Stomach (tissue), 9 donors: ENCODE results near the gene PMVK. TPM values are rescaled to one million over a fixed set of nuclear protein-coding genes. Genes with fewer than 3 reads are reported as not detected.

Experiments
- DNase-seq, 2 donors: peaks; one replicate each; pipeline versions ENCODE4 v3.0.0 to v3.0.0-alpha.2; 2013 to 2019
- H3K27ac ChIP-seq, 5 donors: fragments of 200-600 bp in 4 of 5; sonication (generic) in 4 of 5; one replicate each; pipeline ENCODE4 v1.5.1; 2013 to 2019; ENCODE audit warnings: mild to moderate bottlenecking in 1 of 5, moderate library complexity in 1 of 5
- H3K27me3 ChIP-seq, 3 donors: fragments of 200-600 bp; sonication (generic); one replicate each; pipeline ENCODE4 v1.5.1; 2017 to 2019; ENCODE audit warnings: mixed run types in 1 of 3
- H3K36me3 ChIP-seq, 4 donors: fragments of 200-600 bp; sonication (generic); 1 replicate in 3 of 4; 2 replicates in 1 of 4; pipeline ENCODE4 v1.5.1; 2016 to 2019
- H3K4me1 ChIP-seq, 4 donors: fragments of 200-600 bp; sonication (generic); one replicate each; pipeline ENCODE4 v1.5.1; 2016 to 2019
- H3K4me3 ChIP-seq, 4 donors: fragments of 200-600 bp; sonication (generic) in 3 of 4; one replicate each; pipeline ENCODE4 v1.5.1; 2016 to 2019; ENCODE audit warnings: mild to moderate bottlenecking in 1 of 4
- H3K9me3 ChIP-seq, 4 donors: fragments of 200-600 bp; sonication (generic); one replicate each; pipeline ENCODE4 v1.5.1; 2016 to 2019
- CTCF ChIP-seq, 7 experiments: fragments of 450-650 bp in 4 of 7; fragments of 200-600 bp in 3 of 7; sonication (generic) in 3 of 7; IDR thresholded peaks; one replicate each; pipeline ENCODE4 v1.5.1; 2016 to 2019; ENCODE audit warnings: antibody characterized with exemption in 7 of 7, control low read depth in 2 of 7, mild to moderate bottlenecking in 1 of 7
- EP300 ChIP-seq: sonication (generic); formaldehyde crosslinking; IDR thresholded peaks from one replicate; pipeline ENCODE4 v1.6.1; 2017; ENCODE audit warnings: antibody characterized with exemption
- POLR2A ChIP-seq, 4 donors: fragments of 450-650 bp; IDR thresholded peaks; one replicate each; pipeline ENCODE4 v1.6.1; 2016; ENCODE audit warnings: antibody characterized with exemption in 4 of 4, control low read depth in 2 of 4, mild to moderate bottlenecking in 1 of 4, moderate library complexity in 1 of 4
- POLR2AphosphoS5 ChIP-seq, 3 donors: sonication (generic); formaldehyde crosslinking; IDR thresholded peaks; one replicate each; pipeline ENCODE4 v1.6.1; 2016; ENCODE audit warnings: antibody characterized with exemption in 3 of 3
- WGBS, 5 donors: extraction: QIAGEN DNeasy Blood & Tissue Kit in 3 of 5; methylation state at CpG; one replicate each; pipeline versions ENCODE4 v1.1.5 to v1.1.7; 2013 to 2018; 5-methylcytosine and 5-hydroxymethylcytosine counted together
- intact Hi-C: fragments of 100-400 bp; cut with DNase I; formaldehyde crosslinking; loops from one replicate; pipeline ENCODE4 v1.15.1; 2023; ENCODE audit warnings: low total_unique reads
- polyA plus RNA-seq, 3 donors: library from polyadenylated mRNA; stranded (reverse); fragments of 200-250 nt; gene quantifications; one replicate each; pipeline ENCODE4 v1.2.3, GENCODE V29; 2013
- total RNA-seq, 5 donors: library from RNA; depleted of rRNA; stranded (reverse); fragments of >200 nt; gene quantifications; one replicate each; pipeline versions ENCODE4 v1.1.0 to v1.2.3, GENCODE V29; 2014 to 2016
- donor health status: healthy with polysubstance abuse.
- donor health status: Bipolar disorder and iron deficiency.
- donor health status: healthy.

Gene PMVK
- total and polyA plus RNA-seq, 8 donors = 10.1 to 57.1 (median 41.1) TPM

- TF ChIP-seq POLR2AphosphoS5 (IDR thresholded peaks at IDR 0.05) = no peak
- TF ChIP-seq CTCF (IDR thresholded peaks at IDR 0.05) = no peak
- no peak for TF ChIP-seq EP300
- no peak for TF ChIP-seq POLR2A (IDR thresholded peaks at IDR 0.05)
- no peaks in the 10 kb centered on the region for H3K4me1 ChIP-seq
- 88 to 97% (median 91%) methylated on average over 3 of the region's 3 CpGs for WGBS, 5 donors
- H3K36me3 ChIP-seq = peaks cover 42 to 95% (median 92%) of the 10 kb centered on the region in 4 donors
- DNase-seq = no peak
- no peaks in the 10 kb centered on the region for H3K27me3 ChIP-seq
- no peak overlapping the region for H3K27ac ChIP-seq
- intact Hi-C loops = no loop called here
- H3K9me3 ChIP-seq = no peaks in the 10 kb centered on the region
- no peak overlapping the region for H3K4me3 ChIP-seq
These were observed 11.0 kb downstream of the PMVK start for GRCh38 chr1:154925335-154926170.

GRCh38 chr1:154923695-154924094, 12.8 kb downstream of the PMVK start:
- H3K4me3 ChIP-seq = no peak overlapping the region
- no peak for DNase-seq
- intact Hi-C loops = no loop called here
- WGBS, 5 donors = 94 to 100% (median 96%) methylated on average over 3 of the region's 3 CpGs
- no peak for TF ChIP-seq POLR2A (IDR thresholded peaks at IDR 0.05)
- TF ChIP-seq EP300 = no peak
- TF ChIP-seq POLR2AphosphoS5 (IDR thresholded peaks at IDR 0.05) = no peak
- no peak for TF ChIP-seq CTCF (IDR thresholded peaks at IDR 0.05)
- H3K36me3 ChIP-seq = peaks cover 30 to 94% (median 87%) of the 10 kb centered on the region in 4 donors
- H3K27me3 ChIP-seq = no peaks in the 10 kb centered on the region
- H3K27ac ChIP-seq = no peak overlapping the region
- no peaks in the 10 kb centered on the region for H3K4me1 ChIP-seq
- H3K9me3 ChIP-seq = no peaks in the 10 kb centered on the region

- TF ChIP-seq EP300 (no peak), POLR2A (IDR thresholded peaks at IDR 0.05) (no peak), CTCF (IDR thresholded peaks at IDR 0.05) (no peak), POLR2AphosphoS5 (IDR thresholded peaks at IDR 0.05) (no peak)
- peaks cover 0 to 4% (median 0%) of the 10 kb centered on the region in 4 donors for H3K36me3 ChIP-seq
- DNase-seq = no peak
- intact Hi-C loops = no loop called here
- H3K27ac ChIP-seq = no peak overlapping the region
- 81 to 89% (median 84%) methylated on average over 3 of the region's 3 CpGs for WGBS, 5 donors
- no peaks in the 10 kb centered on the region for H3K4me1 ChIP-seq
- no peaks in the 10 kb centered on the region for H3K9me3 ChIP-seq
- H3K27me3 ChIP-seq = no peaks in the 10 kb centered on the region
- no peak overlapping the region for H3K4me3 ChIP-seq
These were observed 23.2 kb downstream of the PMVK start for GRCh38 chr1:154913273-154913672.

- no peak for DNase-seq
These were observed 23.8 kb downstream of the PMVK start for GRCh38 chr1:154912755-154913154.

More at GRCh38 chr1:154912755-154913154, 23.8 kb downstream of the PMVK start:
- H3K27me3 ChIP-seq = no peaks in the 10 kb centered on the region
- no peaks in the 10 kb centered on the region for H3K9me3 ChIP-seq
- intact Hi-C loops = no loop called here
- no peak overlapping the region for H3K4me3 ChIP-seq
- TF ChIP-seq POLR2A (IDR thresholded peaks at IDR 0.05) (no peak), POLR2AphosphoS5 (IDR thresholded peaks at IDR 0.05) (no peak), EP300 (no peak), CTCF (IDR thresholded peaks at IDR 0.05) (no peak)
- H3K4me1 ChIP-seq = no peaks in the 10 kb centered on the region
- WGBS, 5 donors = 85 to 92% (median 86%) methylated on average over 2 of the region's 2 CpGs
- H3K27ac ChIP-seq = no peak overlapping the region
- peaks cover 0 to 4% (median 0%) of the 10 kb centered on the region in 4 donors for H3K36me3 ChIP-seq
